ENCODE data around the gene RASA3.

RASA3 gene

GRCh38 chr13:114121031-114121430 lies 11.4 kb downstream of the RASA3 start:
- ATAC-seq (ENCODE audit: insufficient read depth, low read depth) (no peak), DNase-seq (no peak)
- Histone ChIP-seq H3K27ac (ENCODE audit: low read length) (peak overlapping the region; percentile 44; the same call in 1 of the 2 replicates), H2AFZ (ENCODE audit: low read depth, low read length) (no peak overlapping the region), H3K4me1 (ENCODE audit: insufficient read depth, low read length) (peaks cover 12% of the 10 kb centered on the region), H3K4me3 (ENCODE audit: low read depth in 1 of 2, low read length in 2 of 2) (no peak overlapping the region), H3K27me3 (ENCODE audit: insufficient read depth, low read length, poor library complexity) (no peaks in the 10 kb centered on the region), H3K4me2 (ENCODE audit: insufficient read depth, low read length) (no peak overlapping the region), H3K79me2 (ENCODE audit: insufficient read depth, low read length) (peaks cover 86% of the 10 kb centered on the region), H4K20me1 (ENCODE audit: insufficient read depth, low read length) (peaks cover 74% of the 10 kb centered on the region), H3K9ac (ENCODE audit: low read depth, low read length) (no peak overlapping the region), H3K36me3 (ENCODE audit: insufficient read depth, low read length) (peaks cover 14% of the 10 kb centered on the region), H3K9me3 (ENCODE audit: insufficient read depth, low read length, severe bottlenecking) (no peaks in the 10 kb centered on the region)
- TF ChIP-seq CTCF (IDR thresholded peaks at IDR 0.05; ENCODE audit: borderline replicate concordance, extremely low read depth, low read length, poor library complexity, severe bottlenecking) (no peak), EZH2 (IDR thresholded peaks at IDR 0.05; ENCODE audit: borderline replicate concordance, low read depth, low read length, severe bottlenecking) (no peak)

DNA sequence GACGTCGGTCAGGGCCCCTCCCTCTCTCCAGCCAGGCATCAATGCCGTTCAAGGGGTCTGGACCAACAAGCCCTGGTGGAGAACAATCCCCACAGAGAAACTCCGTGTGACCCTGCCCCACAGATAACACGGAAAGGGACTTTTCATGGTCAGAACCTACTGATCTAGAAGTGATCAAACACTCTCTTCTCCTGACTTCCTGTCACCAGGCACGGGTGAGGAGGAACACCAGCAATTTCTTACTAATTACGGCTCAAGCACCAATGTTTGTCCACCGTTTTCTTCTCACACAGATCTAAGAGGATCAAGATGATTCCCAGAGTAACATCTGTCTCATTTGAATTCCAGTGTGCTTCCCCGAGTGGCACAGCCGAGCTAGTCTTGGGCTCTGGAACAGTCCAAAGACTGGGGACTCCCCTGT lies 11.8 kb downstream of the RASA3 start:
- H3K4me2 ChIP-seq (ENCODE audit: insufficient read depth, low read length) = no peak overlapping the region

DNA sequence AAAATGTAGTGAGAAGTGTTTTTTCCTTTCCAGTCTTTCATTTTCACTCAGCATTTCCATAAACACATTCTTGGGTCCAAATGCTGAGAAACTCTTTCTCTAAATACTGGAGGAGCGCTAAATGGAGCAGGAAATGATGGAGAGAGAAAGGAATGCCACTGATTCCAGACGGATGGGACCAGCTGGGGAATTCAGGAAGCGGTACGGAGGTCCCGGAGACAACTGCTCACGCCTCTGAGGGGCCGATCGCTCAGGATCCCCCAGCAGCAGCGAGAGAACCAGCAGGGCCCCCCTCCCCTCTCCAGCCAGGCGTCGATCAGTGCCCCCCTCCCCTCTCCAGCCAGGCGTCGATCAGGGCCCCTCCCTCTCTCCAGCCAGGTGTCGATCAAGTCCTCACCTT lies 13.2 kb downstream of the RASA3 start:
- H3K27me3 ChIP-seq (ENCODE audit: insufficient read depth, low read length, poor library complexity) = no peaks in the 10 kb centered on the region
- no peak overlapping the region for H3K27ac ChIP-seq (ENCODE audit: low read length)
- peaks cover 22% of the 10 kb centered on the region for H3K4me1 ChIP-seq (ENCODE audit: insufficient read depth, low read length)
- no peak for ATAC-seq (ENCODE audit: insufficient read depth, low read depth)
- H3K4me3 ChIP-seq (ENCODE audit: low read depth in 1 of 2, low read length in 2 of 2) = no peak overlapping the region
- peaks cover 87% of the 10 kb centered on the region for H3K79me2 ChIP-seq (ENCODE audit: insufficient read depth, low read length)
- no peak for TF ChIP-seq CTCF (IDR thresholded peaks at IDR 0.05; ENCODE audit: borderline replicate concordance, extremely low read depth, low read length, poor library complexity, severe bottlenecking)
- no peak for TF ChIP-seq EZH2 (IDR thresholded peaks at IDR 0.05; ENCODE audit: borderline replicate concordance, low read depth, low read length, severe bottlenecking)
- H3K4me2 ChIP-seq (ENCODE audit: insufficient read depth, low read length) = no peak overlapping the region
- peaks cover 15% of the 10 kb centered on the region for H3K36me3 ChIP-seq (ENCODE audit: insufficient read depth, low read length)
- peaks cover 67% of the 10 kb centered on the region for H4K20me1 ChIP-seq (ENCODE audit: insufficient read depth, low read length)
- no peak for DNase-seq
- H3K9me3 ChIP-seq (ENCODE audit: insufficient read depth, low read length, severe bottlenecking) = no peaks in the 10 kb centered on the region
- H2AFZ ChIP-seq (ENCODE audit: low read depth, low read length) = no peak overlapping the region
- no peak overlapping the region for H3K9ac ChIP-seq (ENCODE audit: low read depth, low read length)

More for the DNA sequence above, 11.8 kb downstream of the RASA3 start:
- ATAC-seq (ENCODE audit: insufficient read depth, low read depth) = no peak
- peaks cover 75% of the 10 kb centered on the region for H4K20me1 ChIP-seq (ENCODE audit: insufficient read depth, low read length)
- H3K9ac ChIP-seq (ENCODE audit: low read depth, low read length) = no peak overlapping the region
- no peak overlapping the region for H3K4me3 ChIP-seq (ENCODE audit: low read depth in 1 of 2, low read length in 2 of 2)
- no peak overlapping the region for H2AFZ ChIP-seq (ENCODE audit: low read depth, low read length)
- TF ChIP-seq CTCF (IDR thresholded peaks at IDR 0.05; ENCODE audit: borderline replicate concordance, extremely low read depth, low read length, poor library complexity, severe bottlenecking) (no peak), EZH2 (IDR thresholded peaks at IDR 0.05; ENCODE audit: borderline replicate concordance, low read depth, low read length, severe bottlenecking) (no peak)
- peaks cover 14% of the 10 kb centered on the region for H3K36me3 ChIP-seq (ENCODE audit: insufficient read depth, low read length)
- no peak for DNase-seq
- peaks cover 15% of the 10 kb centered on the region for H3K4me1 ChIP-seq (ENCODE audit: insufficient read depth, low read length)
- peaks cover 88% of the 10 kb centered on the region for H3K79me2 ChIP-seq (ENCODE audit: insufficient read depth, low read length)
- H3K27ac ChIP-seq (ENCODE audit: low read length) = peak overlapping the region; percentile 44; the same call in 1 of the 2 replicates
- no peaks in the 10 kb centered on the region for H3K9me3 ChIP-seq (ENCODE audit: insufficient read depth, low read length, severe bottlenecking)
- H3K27me3 ChIP-seq (ENCODE audit: insufficient read depth, low read length, poor library complexity) = no peaks in the 10 kb centered on the region

Measured in DND-41 (cell line).